Liver (tissue), 9 donors: ENCODE results near the gene KSR1. TPM values are rescaled to one million over a fixed set of nuclear protein-coding genes. Genes with fewer than 3 reads are reported as not detected.

Source experiments
- DNase-seq: peaks from one replicate; pipeline ENCODE4 v3.0.0-alpha.2; 2017; ENCODE audit warnings: low spot score
- H3K27ac ChIP-seq, 2 donors: one replicate each; pipeline ENCODE4 v1.7.0; 2013; ENCODE audit warnings: inconsistent platforms in 2 of 2, low read length in 2 of 2, control low read depth in 1 of 2, low read depth in 1 of 2, mild to moderate bottlenecking in 1 of 2
- H3K27me3 ChIP-seq, 4 donors: one replicate each; pipeline versions ENCODE4 v1.6.1 to v1.7.0; 2013; ENCODE audit warnings: low read length in 3 of 4, inconsistent platforms in 1 of 4, mild to moderate bottlenecking in 1 of 4, moderate library complexity in 1 of 4; ENCODE audit not compliant: control insufficient read depth in 4 of 4, insufficient read depth in 4 of 4
- H3K36me3 ChIP-seq, 4 donors: one replicate each; pipeline versions ENCODE4 v1.6.1 to v1.7.0; 2013; ENCODE audit warnings: low read length in 3 of 4, mild to moderate bottlenecking in 3 of 4, low read depth in 1 of 4, moderate library complexity in 1 of 4; ENCODE audit not compliant: control insufficient read depth in 4 of 4, insufficient read depth in 3 of 4
- H3K4me1 ChIP-seq, 4 donors: one replicate each; pipeline versions ENCODE4 v1.6.1 to v1.7.0; 2013; ENCODE audit warnings: low read length in 3 of 4, mild to moderate bottlenecking in 3 of 4, moderate library complexity in 1 of 4; ENCODE audit not compliant: control insufficient read depth in 4 of 4, insufficient read depth in 4 of 4
- H3K4me3 ChIP-seq, 3 donors: one replicate each; pipeline versions ENCODE4 v1.6.1 to v1.7.0; 2013; ENCODE audit warnings: low read length in 3 of 3, control low read depth in 1 of 3, low read depth in 1 of 3, mild to moderate bottlenecking in 1 of 3
- H3K9ac ChIP-seq, 2 donors: one replicate each; pipeline ENCODE4 v1.7.0; 2013; ENCODE audit warnings: low read length in 2 of 2, mild to moderate bottlenecking in 2 of 2, moderate library complexity in 2 of 2, control low read depth in 1 of 2, low read depth in 1 of 2
- H3K9me3 ChIP-seq, 4 donors: one replicate each; pipeline versions ENCODE4 v1.6.1 to v1.7.0; 2013; ENCODE audit warnings: low read length in 3 of 4; ENCODE audit not compliant: control insufficient read depth in 4 of 4
- EGR1 ChIP-seq, 2 donors: IDR thresholded peaks; 2 replicates each; pipeline ENCODE4 v1.6.1; 2016 to 2018; ENCODE audit warnings: antibody characterized with exemption in 2 of 2, low read depth in 2 of 2
- FOXA1 ChIP-seq: IDR thresholded peaks from 2 replicates; pipeline ENCODE4 v1.6.1; 2016; ENCODE audit warnings: antibody characterized with exemption
- FOXA2 ChIP-seq: IDR thresholded peaks from 2 replicates; pipeline ENCODE4 v1.6.1; 2016; ENCODE audit warnings: antibody characterized with exemption
- GABPA ChIP-seq, 2 donors: IDR thresholded peaks in 1 of 2; conservative IDR thresholded peaks in 1 of 2; 2 replicates each; pipeline ENCODE4 v1.6.1; 2016; ENCODE audit warnings: antibody characterized with exemption in 2 of 2, mild to moderate bottlenecking in 1 of 2, moderate library complexity in 1 of 2
- HNF4A ChIP-seq, 2 donors: conservative IDR thresholded peaks; 2 replicates each; pipeline ENCODE4 v1.6.1; 2016; ENCODE audit warnings: antibody characterized with exemption in 2 of 2, mild to moderate bottlenecking in 2 of 2
- HNF4G ChIP-seq: IDR thresholded peaks from 2 replicates; pipeline ENCODE4 v1.6.1; 2016; ENCODE audit warnings: antibody characterized with exemption
- JUND ChIP-seq, 2 donors: IDR thresholded peaks; 2 replicates each; pipeline ENCODE4 v1.6.1; 2016; ENCODE audit warnings: antibody characterized with exemption in 2 of 2
- NR2F2 ChIP-seq: IDR thresholded peaks from 2 replicates; pipeline ENCODE4 v1.6.1; 2016; ENCODE audit warnings: antibody characterized with exemption
- RAD21 ChIP-seq, 2 donors: IDR thresholded peaks; 2 replicates each; pipeline ENCODE4 v1.6.1; 2016; ENCODE audit warnings: antibody characterized with exemption in 2 of 2, mild to moderate bottlenecking in 2 of 2
- RXRA ChIP-seq, 2 donors: IDR thresholded peaks; 2 replicates each; pipeline ENCODE4 v1.6.1; 2017 to 2018; ENCODE audit warnings: antibody characterized with exemption in 2 of 2, mild to moderate bottlenecking in 1 of 2
- SP1 ChIP-seq: IDR thresholded peaks from 2 replicates; pipeline ENCODE4 v1.6.1; 2018; ENCODE audit warnings: antibody characterized with exemption, mild to moderate bottlenecking
- TAF1 ChIP-seq: conservative IDR thresholded peaks from 2 replicates; pipeline ENCODE4 v1.6.1; 2016; ENCODE audit warnings: antibody characterized with exemption, mild to moderate bottlenecking
- YY1 ChIP-seq: IDR thresholded peaks from 2 replicates; pipeline ENCODE4 v1.6.1; 2016; ENCODE audit warnings: antibody characterized with exemption, mild to moderate bottlenecking
- WGBS: extraction: QIAGEN DNeasy Blood & Tissue Kit; methylation state at CpG from one replicate; pipeline ENCODE4 v1.1.7; 2013; 5-methylcytosine and 5-hydroxymethylcytosine counted together
- polyA plus RNA-seq, 2 donors: library from polyadenylated mRNA; stranded (reverse) in 1 of 2; unstranded in 1 of 2; fragments of 200-250 nt in 1 of 2; fragments of >200 nt in 1 of 2; fragmentation: Nextera tagmentation in 1 of 2; extraction: Ambion mirVana in 1 of 2; gene quantifications; one replicate each; pipeline versions ENCODE4 v1.2.1 to v1.2.3, GENCODE V29; 2013 to 2015
- total RNA-seq, 2 donors: library from RNA; depleted of rRNA; stranded (reverse); fragments of >200 nt; gene quantifications; one replicate each; pipeline ENCODE4 v1.2.3, GENCODE V29; 2014
- TF ChIP-seq, protein P1 (sequence below): IDR thresholded peaks from 2 replicates; pipeline ENCODE4 v1.6.1; 2016; ENCODE audit warnings: antibody characterized with exemption, mild to moderate bottlenecking
- TF ChIP-seq, protein P2 (sequence below): fragments of 150-350 bp; IDR thresholded peaks from 2 replicates; pipeline ENCODE4 v1.5.1; 2017; ENCODE audit warnings: improper control_type of control experiment, low read depth, low read length; ENCODE audit not compliant: missing input control
- TF ChIP-seq, protein P3 (sequence below): IDR thresholded peaks from 2 replicates; pipeline ENCODE4 v1.6.1; 2016; ENCODE audit warnings: antibody characterized with exemption
- TF ChIP-seq, protein P4 (sequence below): IDR thresholded peaks from 2 replicates; pipeline ENCODE4 v1.6.1; 2016; ENCODE audit warnings: antibody characterized with exemption
- TF ChIP-seq, protein P5 (sequence below): IDR thresholded peaks from 2 replicates; pipeline ENCODE4 v1.6.1; 2016; ENCODE audit warnings: antibody characterized with exemption
- donor health status: healthy.
- donor health status: healthy.
- donor health status: healthy.
- donor health status: healthy.
- donor health status: healthy.

KSR1 gene
- total and polyA plus RNA-seq, 4 donors: 1.2 to 9.0 (median 4.1) TPM

DNA sequence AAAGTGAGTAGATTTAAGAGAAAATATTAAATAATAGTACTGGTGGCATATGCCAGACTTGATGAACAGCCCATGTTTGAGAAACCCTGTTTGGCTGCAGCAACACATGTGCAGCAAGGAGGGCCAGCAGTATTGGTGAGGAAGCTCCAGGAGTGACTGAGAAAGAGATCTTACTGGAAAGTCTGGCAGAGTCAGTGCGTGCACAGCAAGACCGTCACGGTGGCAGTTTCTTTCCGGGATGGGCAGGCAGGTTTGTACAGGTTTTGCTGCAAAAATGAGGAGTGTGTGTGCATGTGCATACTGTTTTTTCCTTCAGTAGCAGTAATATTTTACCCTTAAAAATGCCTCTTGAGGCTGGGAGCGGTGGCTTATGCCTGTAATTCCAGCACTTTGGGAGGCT lies 41.4 kb downstream of the KSR1 start:
- no peak overlapping the region for H3K27ac ChIP-seq
- peaks cover 3 to 35% (median 26%) of the 10 kb centered on the region in 4 donors for H3K4me1 ChIP-seq
- no peak for DNase-seq
- no peak overlapping the region for H3K9ac ChIP-seq
- H3K9me3 ChIP-seq: no peaks in the 10 kb centered on the region
- TF ChIP-seq JUND (IDR thresholded peaks at IDR 0.05) (no peak), NR2F2 (no peak), GABPA (IDR thresholded peaks at IDR 0.05 in 1 of 2, conservative IDR thresholded peaks at IDR 0.05 in 1 of 2) (no peak), RAD21 (IDR thresholded peaks at IDR 0.05) (no peak), SP1 (no peak), HNF4A (conservative IDR thresholded peaks at IDR 0.05) (no peak), EGR1 (IDR thresholded peaks at IDR 0.05; ENCODE audit: low read depth in 2 of 2) (no peak), FOXA2 (no peak), TAF1 (no peak), FOXA1 (no peak), RXRA (IDR thresholded peaks at IDR 0.05) (no peak), HNF4G (no peak), YY1 (no peak)
- TF ChIP-seq, protein P1, sequence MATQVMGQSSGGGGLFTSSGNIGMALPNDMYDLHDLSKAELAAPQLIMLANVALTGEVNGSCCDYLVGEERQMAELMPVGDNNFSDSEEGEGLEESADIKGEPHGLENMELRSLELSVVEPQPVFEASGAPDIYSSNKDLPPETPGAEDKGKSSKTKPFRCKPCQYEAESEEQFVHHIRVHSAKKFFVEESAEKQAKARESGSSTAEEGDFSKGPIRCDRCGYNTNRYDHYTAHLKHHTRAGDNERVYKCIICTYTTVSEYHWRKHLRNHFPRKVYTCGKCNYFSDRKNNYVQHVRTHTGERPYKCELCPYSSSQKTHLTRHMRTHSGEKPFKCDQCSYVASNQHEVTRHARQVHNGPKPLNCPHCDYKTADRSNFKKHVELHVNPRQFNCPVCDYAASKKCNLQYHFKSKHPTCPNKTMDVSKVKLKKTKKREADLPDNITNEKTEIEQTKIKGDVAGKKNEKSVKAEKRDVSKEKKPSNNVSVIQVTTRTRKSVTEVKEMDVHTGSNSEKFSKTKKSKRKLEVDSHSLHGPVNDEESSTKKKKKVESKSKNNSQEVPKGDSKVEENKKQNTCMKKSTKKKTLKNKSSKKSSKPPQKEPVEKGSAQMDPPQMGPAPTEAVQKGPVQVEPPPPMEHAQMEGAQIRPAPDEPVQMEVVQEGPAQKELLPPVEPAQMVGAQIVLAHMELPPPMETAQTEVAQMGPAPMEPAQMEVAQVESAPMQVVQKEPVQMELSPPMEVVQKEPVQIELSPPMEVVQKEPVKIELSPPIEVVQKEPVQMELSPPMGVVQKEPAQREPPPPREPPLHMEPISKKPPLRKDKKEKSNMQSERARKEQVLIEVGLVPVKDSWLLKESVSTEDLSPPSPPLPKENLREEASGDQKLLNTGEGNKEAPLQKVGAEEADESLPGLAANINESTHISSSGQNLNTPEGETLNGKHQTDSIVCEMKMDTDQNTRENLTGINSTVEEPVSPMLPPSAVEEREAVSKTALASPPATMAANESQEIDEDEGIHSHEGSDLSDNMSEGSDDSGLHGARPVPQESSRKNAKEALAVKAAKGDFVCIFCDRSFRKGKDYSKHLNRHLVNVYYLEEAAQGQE: no peak
- TF ChIP-seq, protein P2, sequence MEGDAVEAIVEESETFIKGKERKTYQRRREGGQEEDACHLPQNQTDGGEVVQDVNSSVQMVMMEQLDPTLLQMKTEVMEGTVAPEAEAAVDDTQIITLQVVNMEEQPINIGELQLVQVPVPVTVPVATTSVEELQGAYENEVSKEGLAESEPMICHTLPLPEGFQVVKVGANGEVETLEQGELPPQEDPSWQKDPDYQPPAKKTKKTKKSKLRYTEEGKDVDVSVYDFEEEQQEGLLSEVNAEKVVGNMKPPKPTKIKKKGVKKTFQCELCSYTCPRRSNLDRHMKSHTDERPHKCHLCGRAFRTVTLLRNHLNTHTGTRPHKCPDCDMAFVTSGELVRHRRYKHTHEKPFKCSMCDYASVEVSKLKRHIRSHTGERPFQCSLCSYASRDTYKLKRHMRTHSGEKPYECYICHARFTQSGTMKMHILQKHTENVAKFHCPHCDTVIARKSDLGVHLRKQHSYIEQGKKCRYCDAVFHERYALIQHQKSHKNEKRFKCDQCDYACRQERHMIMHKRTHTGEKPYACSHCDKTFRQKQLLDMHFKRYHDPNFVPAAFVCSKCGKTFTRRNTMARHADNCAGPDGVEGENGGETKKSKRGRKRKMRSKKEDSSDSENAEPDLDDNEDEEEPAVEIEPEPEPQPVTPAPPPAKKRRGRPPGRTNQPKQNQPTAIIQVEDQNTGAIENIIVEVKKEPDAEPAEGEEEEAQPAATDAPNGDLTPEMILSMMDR: no peak
- TF ChIP-seq, protein P3, sequence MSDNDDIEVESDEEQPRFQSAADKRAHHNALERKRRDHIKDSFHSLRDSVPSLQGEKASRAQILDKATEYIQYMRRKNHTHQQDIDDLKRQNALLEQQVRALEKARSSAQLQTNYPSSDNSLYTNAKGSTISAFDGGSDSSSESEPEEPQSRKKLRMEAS: no peak
- TF ChIP-seq, protein P4, sequence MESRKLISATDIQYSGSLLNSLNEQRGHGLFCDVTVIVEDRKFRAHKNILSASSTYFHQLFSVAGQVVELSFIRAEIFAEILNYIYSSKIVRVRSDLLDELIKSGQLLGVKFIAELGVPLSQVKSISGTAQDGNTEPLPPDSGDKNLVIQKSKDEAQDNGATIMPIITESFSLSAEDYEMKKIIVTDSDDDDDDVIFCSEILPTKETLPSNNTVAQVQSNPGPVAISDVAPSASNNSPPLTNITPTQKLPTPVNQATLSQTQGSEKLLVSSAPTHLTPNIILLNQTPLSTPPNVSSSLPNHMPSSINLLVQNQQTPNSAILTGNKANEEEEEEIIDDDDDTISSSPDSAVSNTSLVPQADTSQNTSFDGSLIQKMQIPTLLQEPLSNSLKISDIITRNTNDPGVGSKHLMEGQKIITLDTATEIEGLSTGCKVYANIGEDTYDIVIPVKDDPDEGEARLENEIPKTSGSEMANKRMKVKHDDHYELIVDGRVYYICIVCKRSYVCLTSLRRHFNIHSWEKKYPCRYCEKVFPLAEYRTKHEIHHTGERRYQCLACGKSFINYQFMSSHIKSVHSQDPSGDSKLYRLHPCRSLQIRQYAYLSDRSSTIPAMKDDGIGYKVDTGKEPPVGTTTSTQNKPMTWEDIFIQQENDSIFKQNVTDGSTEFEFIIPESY: no peak
- TF ChIP-seq, protein P5, sequence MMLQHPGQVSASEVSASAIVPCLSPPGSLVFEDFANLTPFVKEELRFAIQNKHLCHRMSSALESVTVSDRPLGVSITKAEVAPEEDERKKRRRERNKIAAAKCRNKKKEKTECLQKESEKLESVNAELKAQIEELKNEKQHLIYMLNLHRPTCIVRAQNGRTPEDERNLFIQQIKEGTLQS: no peak
- WGBS: 95% methylated on average over 5 of the region's 5 CpGs
- H3K27me3 ChIP-seq: no peaks in the 10 kb centered on the region
- no peak overlapping the region for H3K4me3 ChIP-seq
- H3K36me3 ChIP-seq: no peaks in the 10 kb centered on the region
